MM.1S (cell line): Measurements from ENCODE around the gene FMR1NB.

Experiments used
- CTCF ChIP-seq: fragments of 300-600 bp; sonication (generic); IDR thresholded peaks from 2 replicates; pipeline ENCODE4 v1.5.1; 2016; ENCODE audit warnings: antibody characterized with exemption, low read length, mixed read lengths
- EZH2 ChIP-seq: fragments of 300-600 bp; sonication (generic); optimal IDR thresholded peaks from 2 replicates; pipeline ENCODE3; 2017; ENCODE audit warnings: low read depth, mild to moderate bottlenecking, antibody characterized with exemption, low read length, mixed read lengths
- EZH2phosphoT487 ChIP-seq: fragments of 300-600 bp; sonication (generic); IDR thresholded peaks from 2 replicates; pipeline ENCODE4 v1.6.1; 2018; ENCODE audit warnings: antibody characterized with exemption, low read length

DNA sequence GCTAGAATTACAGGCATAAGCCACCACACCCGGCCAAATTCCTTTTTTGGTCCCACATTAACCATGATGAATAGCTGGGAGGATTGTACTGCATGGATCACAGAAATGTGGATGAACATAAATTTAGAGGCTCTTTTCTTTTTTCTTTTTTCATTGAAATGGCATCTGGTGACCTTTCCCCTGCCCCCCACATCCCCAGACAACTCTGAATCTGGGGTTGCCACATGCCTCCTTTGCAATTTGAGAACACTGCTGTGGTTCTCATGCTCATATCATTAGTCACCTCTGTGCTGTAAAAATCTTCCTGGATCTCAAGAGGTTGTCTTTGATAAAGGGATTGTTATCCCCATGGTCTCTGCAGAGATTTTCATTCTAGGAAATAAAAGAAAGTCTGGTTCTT lies 22.8 kb upstream of the FMR1NB start:
- no peak for TF ChIP-seq CTCF
- no peak for TF ChIP-seq EZH2phosphoT487
- no peak for TF ChIP-seq EZH2
